Effector CD8-positive, alpha-beta T cell (primary cell): ENCODE data around the gene APEH.

Experiments
- DNase-seq: peaks from one replicate; lab custom pipeline; 2025; lab: John Stamatoyannopoulos, UW

Gene APEH

GRCh38 chr3:49650637-49651036, 23.5 kb upstream of the APEH start:
- DNase-seq, result no peak

GRCh38 chr3:49652218-49652902, 21.8 kb upstream of the APEH start:
- no peak for DNase-seq

- DNase-seq, result no peak
These were observed 21.2 kb upstream of the APEH start for GRCh38 chr3:49652903-49653415.

GRCh38 chr3:49653621-49654020, 20.5 kb upstream of the APEH start:
- no peak for DNase-seq

GRCh38 chr3:49654176-49654825, 19.9 kb upstream of the APEH start:
- no peak for DNase-seq

- no peak for DNase-seq
These were observed 19.1 kb upstream of the APEH start for GRCh38 chr3:49654955-49655556.

- no peak for DNase-seq
These were observed 18.3 kb upstream of the APEH start for GRCh38 chr3:49655731-49656285.

GRCh38 chr3:49656541-49657112, 17.5 kb upstream of the APEH start:
- no peak for DNase-seq

GRCh38 chr3:49657208-49657915, 16.8 kb upstream of the APEH start:
- no peak for DNase-seq

GRCh38 chr3:49658711-49659110, 15.4 kb upstream of the APEH start:
- DNase-seq, result no peak

- DNase-seq, result no peak
These were observed 14.4 kb upstream of the APEH start for GRCh38 chr3:49659756-49660155.

- no peak for DNase-seq
These were observed 12.9 kb upstream of the APEH start for GRCh38 chr3:49661281-49661680.

- no peak for DNase-seq
These were observed 12.1 kb upstream of the APEH start for GRCh38 chr3:49662021-49662420.

GRCh38 chr3:49662720-49663413, 11.3 kb upstream of the APEH start:
- no peak for DNase-seq

GRCh38 chr3:49663831-49664230, 10.3 kb upstream of the APEH start:
- DNase-seq, result no peak

- no peak for DNase-seq
These were observed 9.9 kb upstream of the APEH start for GRCh38 chr3:49664300-49664699.

GRCh38 chr3:49665822-49666519, 8.2 kb upstream of the APEH start:
- DNase-seq, result no peak

GRCh38 chr3:49666592-49666991, 7.6 kb upstream of the APEH start:
- DNase-seq, result no peak

GRCh38 chr3:49667701-49668413, 6.3 kb upstream of the APEH start:
- DNase-seq, result no peak

GRCh38 chr3:49668414-49668797, 5.7 kb upstream of the APEH start:
- DNase-seq, result no peak
